Left ventricle myocardium inferior (tissue), 1 donor: Measurements from ENCODE around the gene SNX32. TPM values are rescaled to one million over a fixed set of nuclear protein-coding genes. Genes with fewer than 3 reads are reported as not detected.
"Not testable (repeated sequence)": the region's sequence is repeated elsewhere in the genome, so short reads cannot be mapped to it uniquely, and the experiment has no call there.

Experiments
- DNase-seq: peaks from one replicate; pipeline ENCODE4 v3.0.0-alpha.2; 2020
- H3K27ac ChIP-seq: fragments of 200-600 bp; replicated peaks from 2 replicates; pipeline ENCODE4 v1.8.0; 2021
- H3K27me3 ChIP-seq: fragments of 200-600 bp; 2 replicates; pipeline ENCODE4 v1.8.0; 2021; ENCODE audit warnings: low read depth
- H3K36me3 ChIP-seq: fragments of 200-600 bp; 2 replicates; pipeline ENCODE4 v1.8.0; 2021
- H3K4me1 ChIP-seq: fragments of 200-600 bp; 2 replicates; pipeline ENCODE4 v1.8.0; 2021
- H3K4me3 ChIP-seq: fragments of 200-600 bp; 2 replicates; pipeline ENCODE4 v1.8.0; 2021; ENCODE audit warnings: mild to moderate bottlenecking, moderate library complexity
- H3K9me3 ChIP-seq: fragments of 200-600 bp; replicated peaks from 2 replicates; pipeline ENCODE4 v1.8.0; 2021
- CTCF ChIP-seq: fragments of 200-600 bp; IDR thresholded peaks from 2 replicates; pipeline ENCODE4 v1.8.0; 2021; ENCODE audit warnings: antibody characterized with exemption, mild to moderate bottlenecking, borderline replicate concordance
- intact Hi-C: fragments of 100-400 bp; cut with micrococcal nuclease; formaldehyde crosslinking; loops from one replicate; pipeline ENCODE4 v1.11.0; 2022
- total RNA-seq: library from RNA; stranded (reverse); fragmentation: NEBNext Ultra II Directional; extraction: Animal tissue kit (Norgen Biotek cat#: 25700); gene quantifications from one replicate; pipeline ENCODE4 v1.2.1, GENCODE V29; 2021
- donor health status: DM: no; HTN: yes; CAD: no; lungs with severe emphysema.

SNX32 gene
- total RNA-seq, 1 donor from 2014 or later, result not detected

- Histone ChIP-seq H3K4me1 (no peaks in the 10 kb centered on the region), H3K36me3 (no peaks in the 10 kb centered on the region), H3K9me3 (no peaks in the 10 kb centered on the region), H3K27me3 (no peaks in the 10 kb centered on the region), H3K27ac (no peak overlapping the region), H3K4me3 (no peak overlapping the region)
- intact Hi-C loops, result no loop called here
- no peak for DNase-seq
- no peak for TF ChIP-seq CTCF
These were observed 10.6 kb downstream of the SNX32 start for GRCh38 chr11:65844231-65844872.

- no peaks in the 10 kb centered on the region for H3K27me3 ChIP-seq
- H3K36me3 ChIP-seq, result peaks cover 23% of the 10 kb centered on the region
- no peak overlapping the region for H3K4me3 ChIP-seq
- no peak overlapping the region for H3K27ac ChIP-seq
- no peak for TF ChIP-seq CTCF
- H3K4me1 ChIP-seq, result no peaks in the 10 kb centered on the region
- no peak for DNase-seq
- H3K9me3 ChIP-seq, result peaks cover 9% of the 10 kb centered on the region
- intact Hi-C loops, result no loop called here
These were observed 14.0 kb downstream of the SNX32 start for GRCh38 chr11:65847746-65848145.

GRCh38 chr11:65848693-65849092 is 14.9 kb downstream of the SNX32 start:
- DNase-seq, H3K27ac ChIP-seq, H3K27me3 ChIP-seq, intact Hi-C loops, H3K9me3 ChIP-seq, H3K4me1 ChIP-seq, H3K4me3 ChIP-seq: not testable (repeated sequence)
- H3K36me3 ChIP-seq, result peaks cover 33% of the 10 kb centered on the region

GRCh38 chr11:65849366-65849765 is 15.6 kb downstream of the SNX32 start:
- no peak overlapping the region for H3K4me3 ChIP-seq
- no peak overlapping the region for H3K27ac ChIP-seq
- H3K4me1 ChIP-seq, result peaks cover 9% of the 10 kb centered on the region
- no peak for TF ChIP-seq CTCF
- peaks cover 40% of the 10 kb centered on the region for H3K36me3 ChIP-seq
- H3K9me3 ChIP-seq, result peaks cover 9% of the 10 kb centered on the region
- intact Hi-C loops, result no loop called here
- no peak for DNase-seq
- no peaks in the 10 kb centered on the region for H3K27me3 ChIP-seq

- DNase-seq, result no peak
- TF ChIP-seq CTCF, result no peak
- Histone ChIP-seq H3K4me1 (peaks cover 13% of the 10 kb centered on the region), H3K4me3 (no peak overlapping the region), H3K36me3 (peaks cover 44% of the 10 kb centered on the region), H3K27ac (no peak overlapping the region), H3K27me3 (no peaks in the 10 kb centered on the region), H3K9me3 (peaks cover 9% of the 10 kb centered on the region)
- intact Hi-C loops, result no loop called here
These were observed 16.0 kb downstream of the SNX32 start for GRCh38 chr11:65849771-65850216.

GRCh38 chr11:65850217-65851082 is 16.7 kb downstream of the SNX32 start:
- peaks cover 9% of the 10 kb centered on the region for H3K9me3 ChIP-seq
- DNase-seq, result no peak
- TF ChIP-seq CTCF, result no peak
- no peak overlapping the region for H3K4me3 ChIP-seq
- no peaks in the 10 kb centered on the region for H3K27me3 ChIP-seq
- intact Hi-C loops, result no loop called here
- H3K27ac ChIP-seq, result no peak overlapping the region
- H3K36me3 ChIP-seq, result peaks cover 50% of the 10 kb centered on the region
- H3K4me1 ChIP-seq, result peaks cover 19% of the 10 kb centered on the region
